Stimulated activated naive CD4-positive, alpha-beta T cell (primary cell): ENCODE results near the gene NUAK1.

Experiments
- DNase-seq, 6 experiments: peaks; one replicate each; lab custom pipeline; 2025; lab: John Stamatoyannopoulos, UW

The NUAK1 gene

GRCh38 chr12:106109168-106109910, 29.4 kb downstream of the NUAK1 start:
- no peak for DNase-seq

- DNase-seq, result no peak
Observed at GRCh38 chr12:106108185-106108835, 30.4 kb downstream of the NUAK1 start.

GRCh38 chr12:106107566-106107965, 31.2 kb downstream of the NUAK1 start:
- no peak for DNase-seq

GRCh38 chr12:106106892-106107291, 31.9 kb downstream of the NUAK1 start:
- DNase-seq, result no peak

GRCh38 chr12:106106061-106106566, 32.6 kb downstream of the NUAK1 start:
- DNase-seq, result no peak

GRCh38 chr12:106101803-106102202, 37.0 kb downstream of the NUAK1 start:
- no peak for DNase-seq

- DNase-seq, result no peak
Observed at GRCh38 chr12:106098691-106099200, 40.0 kb downstream of the NUAK1 start.

GRCh38 chr12:106097011-106097410, 41.7 kb downstream of the NUAK1 start:
- no peak for DNase-seq

- DNase-seq, result no peak
Observed at GRCh38 chr12:106096376-106096775, 42.4 kb downstream of the NUAK1 start.

GRCh38 chr12:106094304-106094703, 44.5 kb downstream of the NUAK1 start:
- DNase-seq, result no peak

- DNase-seq, result no peak
Observed at GRCh38 chr12:106093246-106093645, 45.5 kb downstream of the NUAK1 start.

GRCh38 chr12:106091446-106091820, 47.3 kb downstream of the NUAK1 start:
- DNase-seq, result no peak

GRCh38 chr12:106090591-106091445, 47.9 kb downstream of the NUAK1 start:
- DNase-seq, result no peak

- DNase-seq, result no peak
Observed at GRCh38 chr12:106089935-106090334, 48.8 kb downstream of the NUAK1 start.

GRCh38 chr12:106088811-106089485, 49.8 kb downstream of the NUAK1 start:
- no peak for DNase-seq

- DNase-seq, result no peak
Observed at GRCh38 chr12:106088246-106088808, 50.4 kb downstream of the NUAK1 start.

- no peak for DNase-seq
Observed at GRCh38 chr12:106086696-106087095, 52.1 kb downstream of the NUAK1 start.

- no peak for DNase-seq
Observed at GRCh38 chr12:106085213-106085612, 53.5 kb downstream of the NUAK1 start.

GRCh38 chr12:106084759-106085158, 54.0 kb downstream of the NUAK1 start:
- no peak for DNase-seq

- DNase-seq, result no peak
Observed at GRCh38 chr12:106084014-106084671, 54.6 kb downstream of the NUAK1 start.
